IMR-90 (cell line): ENCODE measurements around the gene FOXQ1. TPM values are rescaled to one million over a fixed set of nuclear protein-coding genes. Genes with fewer than 3 reads are reported as not detected.

Experiments
- ATAC-seq: fragments of 200-7000 bp; cut with Tn5 transposase; 2 replicates; pipeline ENCODE4 v1.9.1; 2020; ENCODE audit warnings: low read depth, mild to moderate bottlenecking, moderate library complexity
- BruUV-seq: library from RNA; stranded (reverse); fragments of 400-500 nt; replicated peaks from 2 replicates; lab custom pipeline; 2021; lab: Mats Ljungman, UMichigan
- CTCF ChIA-PET: fragments of 300-600 bp; formaldehyde crosslinking; extraction: SDS; loops from one replicate; lab custom pipeline; 2021; ENCODE audit warnings: antibody characterized with exemption; lab: Yijun Ruan, JAX
- POLR2A ChIA-PET: fragments of 300-600 bp; sonication (Branson Sonifier 250); formaldehyde crosslinking; loops from one replicate; lab custom pipeline; 2022; ENCODE audit warnings: antibody characterized with exemption; ENCODE audit not compliant: unreplicated experiment; lab: Charles Lee
- DNase-seq: peaks from one replicate; pipeline ENCODE4 v3.0.0; 2013
- H2AFZ ChIP-seq: replicated peaks from 2 replicates; pipeline ENCODE3; 2013; ENCODE audit warnings: low read length, mild to moderate bottlenecking; ENCODE audit not compliant: poor library complexity
- H2AK5ac ChIP-seq: 2 replicates; pipeline ENCODE4 v1.6.1; 2013; ENCODE audit warnings: low read depth, low read length, inconsistent platforms
- H2AK9ac ChIP-seq: replicated peaks from 2 replicates; pipeline ENCODE3; 2013; ENCODE audit warnings: mild to moderate bottlenecking, low read depth, low read length, moderate library complexity; ENCODE audit not compliant: poor library complexity
- H2BK120ac ChIP-seq: 2 replicates; pipeline ENCODE4 v1.6.1; 2013; ENCODE audit warnings: low read depth, low read length, inconsistent platforms
- H2BK15ac ChIP-seq: 3 replicates; pipeline ENCODE4 v1.6.1; 2013; ENCODE audit warnings: low read depth, low read length, inconsistent platforms
- H2BK20ac ChIP-seq: 2 replicates; pipeline ENCODE4 v1.6.1; 2013; ENCODE audit warnings: low read depth, mild to moderate bottlenecking, inconsistent platforms, low read length, moderate library complexity
- H2BK5ac ChIP-seq: 2 replicates; pipeline ENCODE4 v1.6.1; 2013; ENCODE audit warnings: mild to moderate bottlenecking, low read depth, low read length, inconsistent platforms; ENCODE audit not compliant: poor library complexity, severe bottlenecking
- H3K14ac ChIP-seq: replicated peaks from 2 replicates; pipeline ENCODE4 v1.6.1; 2013; ENCODE audit warnings: low read depth, low read length, inconsistent platforms
- H3K18ac ChIP-seq: 2 replicates; pipeline ENCODE4 v1.6.1; 2013; ENCODE audit warnings: low read depth, low read length, control low read depth
- H3K23ac ChIP-seq: 2 replicates; pipeline ENCODE4 v1.6.1; 2013; ENCODE audit warnings: low read depth, low read length, inconsistent platforms
- H3K27ac ChIP-seq: 2 replicates; pipeline ENCODE4 v1.5.1; 2013; ENCODE audit warnings: mild to moderate bottlenecking, control low read depth, low read length; ENCODE audit not compliant: insufficient read depth
- H3K27me3 ChIP-seq: 2 replicates; pipeline ENCODE4 v1.6.1; 2013; ENCODE audit warnings: low read length; ENCODE audit not compliant: control insufficient read depth, insufficient read depth
- H3K36me3 ChIP-seq: 2 replicates; pipeline ENCODE4 v1.6.1; 2013; ENCODE audit warnings: low read length, mixed read lengths; ENCODE audit not compliant: control insufficient read depth, insufficient read depth
- H3K4ac ChIP-seq: 2 replicates; pipeline ENCODE4 v1.6.1; 2013; ENCODE audit warnings: low read depth, low read length, inconsistent platforms
- H3K4me1 ChIP-seq: 2 replicates; pipeline ENCODE4 v1.6.1; 2013; ENCODE audit warnings: low read length, mixed read lengths; ENCODE audit not compliant: control insufficient read depth, insufficient read depth
- H3K4me2 ChIP-seq: 2 replicates; pipeline ENCODE4 v1.6.1; 2013; ENCODE audit warnings: low read depth, mild to moderate bottlenecking, control low read depth, low read length, moderate library complexity
- H3K4me3 ChIP-seq: 2 replicates; pipeline ENCODE4 v1.5.1; 2013; ENCODE audit warnings: low read depth, mild to moderate bottlenecking, control low read depth, low read length, moderate library complexity; ENCODE audit not compliant: insufficient read depth
- H3K56ac ChIP-seq: 2 replicates; pipeline ENCODE4 v1.6.1; 2013; ENCODE audit warnings: low read length, inconsistent platforms; ENCODE audit not compliant: insufficient read depth; ENCODE audit errors: extremely low read depth
- H3K79me1 ChIP-seq, 2 experiments: 2 replicates each; pipeline ENCODE4 v1.6.1; 2013; ENCODE audit warnings: low read length in 2 of 2, inconsistent platforms in 1 of 2, low read depth in 1 of 2
- H3K9ac ChIP-seq: 2 replicates; pipeline ENCODE4 v1.6.1; 2013; ENCODE audit warnings: low read depth, low read length, control low read depth
- H3K9me1 ChIP-seq: 2 replicates; pipeline ENCODE4 v1.6.1; 2013; ENCODE audit warnings: low read length, inconsistent platforms; ENCODE audit not compliant: insufficient read depth
- H3K9me3 ChIP-seq: 2 replicates; pipeline ENCODE4 v1.6.1; 2013; ENCODE audit warnings: low read length; ENCODE audit not compliant: control insufficient read depth, insufficient read depth
- H4K20me1 ChIP-seq: 2 replicates; pipeline ENCODE4 v1.6.1; 2013; ENCODE audit warnings: low read length, inconsistent platforms; ENCODE audit not compliant: insufficient read depth
- H4K5ac ChIP-seq: 2 replicates; pipeline ENCODE4 v1.6.1; 2013; ENCODE audit warnings: mild to moderate bottlenecking, low read depth, low read length, control low read depth
- H4K8ac ChIP-seq, 2 experiments: 2 replicates each; pipeline ENCODE4 v1.6.1; 2013; ENCODE audit warnings: low read depth in 2 of 2, low read length in 2 of 2, control low read depth in 1 of 2, inconsistent platforms in 1 of 2
- H4K91ac ChIP-seq: 2 replicates; pipeline ENCODE4 v1.6.1; 2013; ENCODE audit warnings: low read depth, low read length, inconsistent platforms; ENCODE audit not compliant: insufficient read depth
- CEBPB ChIP-seq: IDR thresholded peaks from 2 replicates; pipeline ENCODE4 v1.6.1; 2012; ENCODE audit warnings: low read depth, low read length, improper control_type of control experiment
- FOS ChIP-seq: fragments of 150-350 bp; IDR thresholded peaks from 2 replicates; pipeline ENCODE4 v1.6.1; 2016; ENCODE audit warnings: low read depth, low read length
- POLR2A ChIP-seq: IDR thresholded peaks from 2 replicates; pipeline ENCODE4 v1.6.1; 2012; ENCODE audit warnings: mild to moderate bottlenecking, low read depth, low read length
- RAD21 ChIP-seq: IDR thresholded peaks from 2 replicates; pipeline ENCODE4 v1.6.1; 2012; ENCODE audit warnings: low read length, improper control_type of control experiment
- RCOR1 ChIP-seq: IDR thresholded peaks from 2 replicates; pipeline ENCODE4 v1.6.1; 2012; ENCODE audit warnings: mild to moderate bottlenecking, low read length, improper control_type of control experiment; ENCODE audit not compliant: insufficient replicate concordance
- RFX5 ChIP-seq: IDR thresholded peaks from 2 replicates; pipeline ENCODE4 v1.8.0; 2012; ENCODE audit warnings: low read depth, mild to moderate bottlenecking, low read length, moderate library complexity
- USF2 ChIP-seq: fragments of 150-350 bp; IDR thresholded peaks from 2 replicates; pipeline ENCODE4 v1.6.1; 2017; ENCODE audit warnings: mild to moderate bottlenecking, antibody characterized with exemption, low read length, low read depth
- WGBS, 2 experiments: methylation state at CpG; one replicate each; pipeline versions ENCODE4 v1.1.5 to v1.1.7; 2013; ENCODE audit warnings: missing lambda C conversion rate in 2 of 2; ENCODE audit not compliant: insufficient read length in 1 of 2; ENCODE audit errors: extremely low coverage in 2 of 2; 5-methylcytosine and 5-hydroxymethylcytosine counted together
- dilution Hi-C: fragments of 300-500 bp; cut with HindIII; formaldehyde crosslinking; loops from one replicate; pipeline ENCODE4 v1.14.3; 2018; ENCODE audit warnings: low sequenced_read_pairs; ENCODE audit not compliant: unreplicated experiment
- in situ Hi-C: fragments of 300-500 bp; cut with MboI; formaldehyde crosslinking; loops from 3 replicates; pipeline ENCODE4 v1.14.3; 2019; ENCODE audit warnings: low sequenced_read_pairs, inconsistent platforms, mixed read lengths
- intact Hi-C: fragments of 100-400 bp; cut with micrococcal nuclease; formaldehyde crosslinking; loops from 2 replicates; pipeline ENCODE4 v1.10.0; 2022
- polyA plus RNA-seq, 3 experiments: library from polyadenylated mRNA; depleted of rRNA; stranded (reverse); fragments of >200 nt; gene quantifications; 2 replicates each; pipeline ENCODE4 v1.2.3, GENCODE V29; 2012; ENCODE audit warnings: low replicate concordance in 1 of 3
- total RNA-seq: library from RNA; depleted of rRNA; stranded (reverse); fragments of >200 nt; gene quantifications from 2 replicates; pipeline ENCODE4 v1.2.3, GENCODE V29; 2012
- TF ChIP-seq, protein P1 (sequence below): fragments of 150-350 bp; IDR thresholded peaks from 2 replicates; pipeline ENCODE4 v1.6.1; 2016; ENCODE audit warnings: low read depth, mild to moderate bottlenecking, low read length, moderate library complexity, borderline replicate concordance

The FOXQ1 gene
- total and polyA plus RNA-seq, 2 of the 4 experiments (the other 2 are of a cell fraction): not detected

- Histone ChIP-seq H3K23ac (no peak overlapping the region), H3K4me2 (no peak overlapping the region), H3K9ac (no peak overlapping the region), H2BK120ac (no peak overlapping the region), H3K4me1 (peaks cover 24% of the 10 kb centered on the region), H4K91ac (no peak overlapping the region), H3K14ac (no peak overlapping the region), H3K27ac (no peak overlapping the region), H3K79me1 (no peaks in the 10 kb centered on the region), H3K4ac (no peak overlapping the region), H4K8ac (no peak overlapping the region), H2BK20ac (no peak overlapping the region), H4K5ac (no peak overlapping the region), H2AK9ac (no peak overlapping the region), H3K4me3 (no peak overlapping the region), H2BK5ac (no peak overlapping the region), H4K20me1 (no peaks in the 10 kb centered on the region), H3K18ac (no peak overlapping the region), H3K56ac (no peak overlapping the region), H3K9me1 (peaks cover 10% of the 10 kb centered on the region), H3K27me3 (no peaks in the 10 kb centered on the region), H2AFZ (no peak overlapping the region), H3K36me3 (no peaks in the 10 kb centered on the region), H2BK15ac (no peak overlapping the region), H3K9me3 (no peaks in the 10 kb centered on the region), H2AK5ac (no peak overlapping the region)
- intact Hi-C loops (no loop called here), dilution Hi-C loops (no loop called here), in situ Hi-C loops (no loop called here)
- DNase-seq (peak; percentile 66), ATAC-seq (no peak)
- CTCF ChIA-PET: no interaction called here
- WGBS, 2 experiments: no CpG with 5 or more reads among the region's 4 CpGs
- TF ChIP-seq POLR2A (no peak), RCOR1 (no peak), CEBPB (peak; percentile 96), RFX5 (no peak), FOS (no peak), USF2 (no peak), RAD21 (no peak)
- TF ChIP-seq, protein P1, sequence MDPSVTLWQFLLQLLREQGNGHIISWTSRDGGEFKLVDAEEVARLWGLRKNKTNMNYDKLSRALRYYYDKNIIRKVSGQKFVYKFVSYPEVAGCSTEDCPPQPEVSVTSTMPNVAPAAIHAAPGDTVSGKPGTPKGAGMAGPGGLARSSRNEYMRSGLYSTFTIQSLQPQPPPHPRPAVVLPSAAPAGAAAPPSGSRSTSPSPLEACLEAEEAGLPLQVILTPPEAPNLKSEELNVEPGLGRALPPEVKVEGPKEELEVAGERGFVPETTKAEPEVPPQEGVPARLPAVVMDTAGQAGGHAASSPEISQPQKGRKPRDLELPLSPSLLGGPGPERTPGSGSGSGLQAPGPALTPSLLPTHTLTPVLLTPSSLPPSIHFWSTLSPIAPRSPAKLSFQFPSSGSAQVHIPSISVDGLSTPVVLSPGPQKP: no peak
- POLR2A ChIA-PET: no interaction called here
- BruUV-seq: no TSS peak
These were observed 9.8 kb downstream of the FOXQ1 start for GRCh38 chr6:1321738-1322137.
